Gastrocnemius medialis (tissue), 4 donors: ENCODE measurements around the gene OR2G3. TPM values are rescaled to one million over a fixed set of nuclear protein-coding genes. Genes with fewer than 3 reads are reported as not detected.

Source experiments
- ATAC-seq, 2 donors: fragments of 150-250 bp; one replicate each; pipeline ENCODE4 v1.9.1; 2016
- DNase-seq, 2 donors: peaks; one replicate each; pipeline ENCODE4 v3.0.0-alpha.2; 2019
- H3K27ac ChIP-seq, 4 donors: fragments of 200-600 bp; sonication (generic); 1 replicate in 1 of 4; 2 replicates in 3 of 4; pipeline ENCODE4 v1.5.1; 2016 to 2018; ENCODE audit warnings: mild to moderate bottlenecking in 2 of 4, moderate library complexity in 1 of 4
- H3K27me3 ChIP-seq, 3 donors: fragments of 200-600 bp; sonication (generic) in 2 of 3; 1 replicate in 1 of 3; 2 replicates in 2 of 3; pipeline versions ENCODE4 v1.5.1 to v1.6.0; 2016 to 2019; ENCODE audit warnings: mild to moderate bottlenecking in 1 of 3, moderate library complexity in 1 of 3
- H3K36me3 ChIP-seq, 2 donors: fragments of 200-600 bp; sonication (generic) in 1 of 2; one replicate each; pipeline ENCODE4 v1.5.1; 2017 to 2018
- H3K4me1 ChIP-seq, 2 donors: fragments of 200-600 bp; sonication (generic) in 1 of 2; one replicate each; pipeline ENCODE4 v1.5.1; 2016 to 2017; ENCODE audit warnings: mild to moderate bottlenecking in 2 of 2
- H3K4me3 ChIP-seq, 4 donors: fragments of 200-600 bp; sonication (generic) in 3 of 4; 1 replicate in 1 of 4; 2 replicates in 3 of 4; pipeline ENCODE4 v1.5.1; 2016 to 2019; ENCODE audit warnings: mild to moderate bottlenecking in 2 of 4
- H3K9me3 ChIP-seq, 3 donors: fragments of 200-600 bp; sonication (generic) in 2 of 3; 1 replicate in 1 of 3; 2 replicates in 2 of 3; pipeline ENCODE4 v1.5.1; 2016 to 2019
- POLR2A ChIP-seq, 2 donors: fragments of 450-650 bp; IDR thresholded peaks; one replicate each; pipeline ENCODE4 v1.6.1; 2017; ENCODE audit warnings: antibody characterized with exemption in 2 of 2, mild to moderate bottlenecking in 2 of 2, moderate library complexity in 2 of 2
- in situ Hi-C, 4 donors: fragments of 200-750 bp; cut with MboI; loops; one replicate each; pipeline versions ENCODE4 v1.15.0 to v1.8.0; 2017; ENCODE audit warnings: low sequenced_read_pairs in 4 of 4
- intact Hi-C: fragments of 100-400 bp; cut with DNase I; formaldehyde crosslinking; loops from one replicate; pipeline ENCODE4 v1.15.1; 2023; ENCODE audit warnings: low total_unique reads
- total RNA-seq, 4 donors: library from RNA; depleted of rRNA; stranded (reverse); fragments of >200 nt; gene quantifications; one replicate each; pipeline versions ENCODE4 v1.1.0 to v1.2.3, GENCODE V29; 2016
- TF ChIP-seq, protein P1 (sequence below), 5 experiments: fragments of 450-650 bp in 3 of 5; fragments of 200-600 bp in 2 of 5; sonication (generic) in 2 of 5; IDR thresholded peaks in 4 of 5; conservative IDR thresholded peaks in 1 of 5; 1 replicate in 4 of 5; 2 replicates in 1 of 5; pipeline ENCODE4 v1.5.1; 2016 to 2019; ENCODE audit warnings: antibody characterized with exemption in 5 of 5, mild to moderate bottlenecking in 3 of 5, moderate library complexity in 3 of 5

The OR2G3 gene
- total RNA-seq, 4 donors from 2014 or later = not detected

DNA sequence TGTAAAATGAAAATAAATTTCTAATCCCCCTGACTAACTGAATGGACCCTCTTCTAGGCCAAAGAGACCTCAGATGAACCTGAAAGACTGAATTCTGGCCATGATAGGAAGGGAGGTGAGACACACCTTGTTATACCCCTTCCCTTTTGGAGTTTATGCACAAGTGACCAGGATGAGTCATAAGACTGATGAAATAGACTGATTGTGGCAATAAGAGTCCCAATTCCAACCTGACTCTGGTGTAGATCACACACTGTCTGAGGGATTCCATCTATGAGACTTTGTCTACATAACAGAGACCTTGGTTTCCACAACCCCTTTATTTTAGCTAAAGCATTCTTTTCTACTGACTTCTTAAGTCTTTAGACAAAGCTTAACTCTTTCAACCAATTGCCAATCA, 30.7 kb upstream of the OR2G3 start:
- Histone ChIP-seq H3K9me3 (no peaks in the 10 kb centered on the region), H3K27ac (no peak overlapping the region), H3K4me1 (no peaks in the 10 kb centered on the region), H3K4me3 (no peak overlapping the region), H3K36me3 (no peaks in the 10 kb centered on the region), H3K27me3 (no peaks in the 10 kb centered on the region)
- no peak for ATAC-seq
- in situ Hi-C loops (no loop called here), intact Hi-C loops (no loop called here)
- DNase-seq = no peak
- TF ChIP-seq, protein P1, sequence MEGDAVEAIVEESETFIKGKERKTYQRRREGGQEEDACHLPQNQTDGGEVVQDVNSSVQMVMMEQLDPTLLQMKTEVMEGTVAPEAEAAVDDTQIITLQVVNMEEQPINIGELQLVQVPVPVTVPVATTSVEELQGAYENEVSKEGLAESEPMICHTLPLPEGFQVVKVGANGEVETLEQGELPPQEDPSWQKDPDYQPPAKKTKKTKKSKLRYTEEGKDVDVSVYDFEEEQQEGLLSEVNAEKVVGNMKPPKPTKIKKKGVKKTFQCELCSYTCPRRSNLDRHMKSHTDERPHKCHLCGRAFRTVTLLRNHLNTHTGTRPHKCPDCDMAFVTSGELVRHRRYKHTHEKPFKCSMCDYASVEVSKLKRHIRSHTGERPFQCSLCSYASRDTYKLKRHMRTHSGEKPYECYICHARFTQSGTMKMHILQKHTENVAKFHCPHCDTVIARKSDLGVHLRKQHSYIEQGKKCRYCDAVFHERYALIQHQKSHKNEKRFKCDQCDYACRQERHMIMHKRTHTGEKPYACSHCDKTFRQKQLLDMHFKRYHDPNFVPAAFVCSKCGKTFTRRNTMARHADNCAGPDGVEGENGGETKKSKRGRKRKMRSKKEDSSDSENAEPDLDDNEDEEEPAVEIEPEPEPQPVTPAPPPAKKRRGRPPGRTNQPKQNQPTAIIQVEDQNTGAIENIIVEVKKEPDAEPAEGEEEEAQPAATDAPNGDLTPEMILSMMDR (IDR thresholded peaks at IDR 0.05 in 4 of 5, conservative IDR thresholded peaks at IDR 0.05 in 1 of 5) = no peak
- no peak for TF ChIP-seq POLR2A (IDR thresholded peaks at IDR 0.05)

DNA sequence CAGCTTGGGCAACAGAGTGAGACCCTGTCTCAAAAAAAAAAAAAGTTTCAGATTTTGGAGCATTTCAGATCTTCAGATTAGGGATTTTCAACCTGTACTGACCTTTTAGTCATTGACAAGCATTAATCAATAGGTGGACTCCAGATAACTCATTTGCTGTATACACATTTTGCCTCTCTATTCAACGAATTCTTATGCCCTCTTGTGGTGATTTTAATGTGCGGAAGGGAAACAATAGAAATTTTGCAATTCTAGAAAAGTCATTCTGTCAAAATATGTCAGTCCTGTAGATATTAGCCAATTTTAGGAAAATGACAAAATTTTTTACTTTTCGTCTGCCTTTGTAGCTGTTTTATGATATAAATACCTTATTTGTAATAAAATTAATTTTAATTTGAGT, 28.9 kb upstream of the OR2G3 start:
- Histone ChIP-seq H3K36me3 (no peaks in the 10 kb centered on the region), H3K27ac (no peak overlapping the region), H3K9me3 (no peaks in the 10 kb centered on the region), H3K4me3 (no peak overlapping the region), H3K4me1 (no peaks in the 10 kb centered on the region), H3K27me3 (no peaks in the 10 kb centered on the region)
- no peak for TF ChIP-seq POLR2A (IDR thresholded peaks at IDR 0.05)
- TF ChIP-seq, protein P1 (IDR thresholded peaks at IDR 0.05 in 4 of 5, conservative IDR thresholded peaks at IDR 0.05 in 1 of 5) = peak in 1 of 5 experiments; percentile 13
- DNase-seq = no peak
- intact Hi-C loops = no loop called here
- in situ Hi-C loops = no loop called here
- ATAC-seq = no peak

DNA sequence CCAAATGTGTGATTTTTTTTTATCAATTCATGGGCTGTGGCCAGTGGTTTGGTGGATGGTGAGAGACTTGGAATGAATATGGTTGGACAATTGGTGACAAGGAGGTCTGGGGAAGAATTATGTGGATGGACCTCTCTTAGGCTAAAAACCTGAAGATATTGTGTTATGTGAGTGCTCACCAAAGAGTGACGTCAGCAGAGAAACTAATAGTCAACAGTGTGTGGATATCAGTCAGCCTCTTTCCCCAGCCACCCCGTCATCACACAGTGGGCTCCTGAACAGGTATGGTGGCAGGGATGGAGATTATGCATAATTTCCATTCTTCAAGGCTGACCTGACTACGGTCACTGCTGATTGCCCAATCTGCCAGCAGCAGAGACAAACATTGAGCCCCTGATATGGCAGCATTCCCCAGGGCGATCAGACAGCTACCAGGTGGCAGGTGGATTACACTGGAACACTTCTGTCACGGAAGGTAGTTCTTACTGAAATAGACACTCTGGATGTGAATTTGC, 26.4 kb upstream of the OR2G3 start:
- no peak overlapping the region for H3K27ac ChIP-seq
- H3K4me1 ChIP-seq = no peaks in the 10 kb centered on the region
- no peak for ATAC-seq
- intact Hi-C loops (no loop called here), in situ Hi-C loops (no loop called here)
- no peak for TF ChIP-seq POLR2A (IDR thresholded peaks at IDR 0.05)
- TF ChIP-seq, protein P1 (IDR thresholded peaks at IDR 0.05 in 4 of 5, conservative IDR thresholded peaks at IDR 0.05 in 1 of 5) = no peak
- H3K36me3 ChIP-seq = no peaks in the 10 kb centered on the region
- H3K4me3 ChIP-seq = no peak overlapping the region
- no peaks in the 10 kb centered on the region for H3K27me3 ChIP-seq
- no peaks in the 10 kb centered on the region for H3K9me3 ChIP-seq
- DNase-seq = no peak

DNA sequence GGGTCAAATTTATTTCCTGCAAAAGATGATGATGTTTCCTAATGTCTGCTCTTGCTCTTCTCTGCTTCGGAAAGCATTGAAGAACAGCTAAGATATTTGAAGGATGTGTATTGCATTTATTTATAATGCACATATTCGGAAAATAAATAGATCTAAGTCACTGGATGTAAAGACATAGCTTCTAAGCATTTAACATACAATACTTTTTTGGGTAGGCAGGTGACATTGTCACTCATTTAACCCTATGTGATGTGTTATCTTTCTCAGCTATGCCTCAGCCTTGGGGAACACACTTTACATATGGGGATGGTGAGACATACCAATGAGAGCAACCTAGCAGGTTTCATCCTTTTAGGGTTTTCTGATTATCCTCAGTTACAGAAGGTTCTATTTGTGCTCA, 17.3 kb upstream of the OR2G3 start, which contains the start of gene OR2G2:
Gene OR2G2, plus strand, starts transcription at position 301 of the 400 bp plus-strand sequence. Its CDS starts 0 bp downstream, at position 301.
- in situ Hi-C loops (no loop called here), intact Hi-C loops (no loop called here)
- Histone ChIP-seq H3K4me3 (no peak within 1 kb of the TSS), H3K27ac (no peak within 1 kb of the TSS), H3K4me1 (no peaks in the 10 kb centered on the region), H3K36me3 (no peaks in the 10 kb centered on the region), H3K27me3 (no peaks in the 10 kb centered on the region), H3K9me3 (no peaks in the 10 kb centered on the region)
- DNase-seq (no peak), ATAC-seq (no peak)
- no peak for TF ChIP-seq POLR2A (IDR thresholded peaks at IDR 0.05)
- TF ChIP-seq, protein P1 (IDR thresholded peaks at IDR 0.05 in 4 of 5, conservative IDR thresholded peaks at IDR 0.05 in 1 of 5) = no peak

DNA sequence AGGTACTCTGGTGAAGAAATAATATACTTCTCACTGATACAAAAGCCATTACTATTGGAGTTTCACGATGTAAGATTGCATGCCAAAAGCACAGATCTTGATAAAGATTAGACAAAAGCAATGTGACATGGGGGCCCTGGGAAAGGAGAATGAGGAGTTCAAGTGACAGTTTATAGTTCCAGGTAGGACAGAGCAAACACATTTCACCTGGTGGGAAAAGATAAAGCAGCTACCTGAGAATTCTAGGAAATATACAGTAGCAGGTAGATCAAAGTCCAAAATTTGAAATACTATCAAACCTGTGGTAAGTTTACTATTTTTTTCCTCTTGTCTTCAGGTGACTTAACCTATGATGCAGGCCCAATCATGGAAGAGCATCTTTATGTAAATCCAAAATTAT, 8.0 kb downstream of the OR2G3 start:
- Histone ChIP-seq H3K27me3 (no peaks in the 10 kb centered on the region), H3K36me3 (no peaks in the 10 kb centered on the region), H3K27ac (no peak overlapping the region), H3K4me1 (no peaks in the 10 kb centered on the region), H3K4me3 (no peak overlapping the region), H3K9me3 (no peaks in the 10 kb centered on the region)
- no peak for DNase-seq
- in situ Hi-C loops (no loop called here), intact Hi-C loops (no loop called here)
- ATAC-seq = no peak
- TF ChIP-seq POLR2A (IDR thresholded peaks at IDR 0.05) = no peak
- TF ChIP-seq, protein P1 (IDR thresholded peaks at IDR 0.05 in 4 of 5, conservative IDR thresholded peaks at IDR 0.05 in 1 of 5) = no peak
